ENCODE measurements around the gene KCNN1. TPM values are rescaled to one million over a fixed set of nuclear protein-coding genes. Genes with fewer than 3 reads are reported as not detected.
"Not testable (repeated sequence)": the region's sequence is repeated elsewhere in the genome, so short reads cannot be mapped to it uniquely, and the experiment has no call there.

Gene KCNN1
- total RNA-seq, 1 donor from 2014 or later, result 1.5 TPM

GRCh38 chr19:18002347-18002850, 35.5 kb downstream of the KCNN1 start:
- no peaks in the 10 kb centered on the region for H3K9me3 ChIP-seq (ENCODE audit: insufficient read depth, low read depth, low read length)
- H4K20me1 ChIP-seq (ENCODE audit: insufficient read depth, low read length), result peaks cover 5% of the 10 kb centered on the region
- no peak overlapping the region for H3K9ac ChIP-seq (ENCODE audit: low read length)
- Mint-ChIP-seq H3K27me3 (ENCODE audit: low read depth, unreplicated experiment) (peaks cover 4% of the 10 kb centered on the region), H3K36me3 (ENCODE audit: low read depth, unreplicated experiment) (no peaks in the 10 kb centered on the region), H3K9me3 (ENCODE audit: unreplicated experiment) (no peaks in the 10 kb centered on the region), H3K4me3 (ENCODE audit: unreplicated experiment) (no peak overlapping the region), H3K4me1 (ENCODE audit: low read depth, unreplicated experiment) (no peaks in the 10 kb centered on the region), H3K27ac (ENCODE audit: unreplicated experiment) (no peak overlapping the region)
- H3K27ac ChIP-seq (ENCODE audit: low read depth, low read length), result no peak overlapping the region
- FAIRE-seq, result no peak
- no peak for DNase-seq (ENCODE audit: low read depth)
- no peak overlapping the region for H3K4me3 ChIP-seq (ENCODE audit: insufficient read depth, low read depth, low read length)
- no peaks in the 10 kb centered on the region for H3K36me3 ChIP-seq (ENCODE audit: insufficient read depth, low read length)
- H3K4me1 ChIP-seq (ENCODE audit: insufficient read depth, low read length), result peaks cover 11% of the 10 kb centered on the region
- no peak for TF ChIP-seq EZH2 (IDR thresholded peaks at IDR 0.05; ENCODE audit: insufficient read depth, low read length)
- no peak for TF ChIP-seq CTCF (IDR thresholded peaks at IDR 0.05; ENCODE audit: insufficient read depth, low read depth, low read length)
- H2AFZ ChIP-seq (ENCODE audit: low read depth, low read length), result no peak overlapping the region
- H3K4me2 ChIP-seq (ENCODE audit: low read length), result peak overlapping the region; percentile 87
- H3K27me3 ChIP-seq (ENCODE audit: insufficient read depth, low read length), result no peaks in the 10 kb centered on the region
- peaks cover 8% of the 10 kb centered on the region for H3K79me2 ChIP-seq (ENCODE audit: insufficient read depth, low read length)

GRCh38 chr19:18005750-18006149, 38.8 kb downstream of the KCNN1 start:
- not testable (repeated sequence) for H3K79me2 ChIP-seq (ENCODE audit: insufficient read depth, low read length); H3K27me3 Mint-ChIP-seq (ENCODE audit: low read depth, unreplicated experiment); H3K27ac Mint-ChIP-seq (ENCODE audit: unreplicated experiment); H3K36me3 Mint-ChIP-seq (ENCODE audit: low read depth, unreplicated experiment); H3K9me3 ChIP-seq (ENCODE audit: insufficient read depth, low read depth, low read length); H2AFZ ChIP-seq (ENCODE audit: low read depth, low read length); FAIRE-seq; H3K4me2 ChIP-seq (ENCODE audit: low read length); H3K4me3 Mint-ChIP-seq (ENCODE audit: unreplicated experiment); H4K20me1 ChIP-seq (ENCODE audit: insufficient read depth, low read length); H3K9me3 Mint-ChIP-seq (ENCODE audit: unreplicated experiment); H3K9ac ChIP-seq (ENCODE audit: low read length); H3K36me3 ChIP-seq (ENCODE audit: insufficient read depth, low read length); H3K4me1 Mint-ChIP-seq (ENCODE audit: low read depth, unreplicated experiment); H3K27me3 ChIP-seq (ENCODE audit: insufficient read depth, low read length); H3K27ac ChIP-seq (ENCODE audit: low read depth, low read length); H3K4me3 ChIP-seq (ENCODE audit: insufficient read depth, low read depth, low read length); DNase-seq (ENCODE audit: low read depth)
- H3K4me1 ChIP-seq (ENCODE audit: insufficient read depth, low read length), result peaks cover 27% of the 10 kb centered on the region

- DNase-seq (ENCODE audit: low read depth) (peak; percentile 27), FAIRE-seq (no peak)
- Histone ChIP-seq H3K4me1 (ENCODE audit: insufficient read depth, low read length) (peaks cover 22% of the 10 kb centered on the region), H4K20me1 (ENCODE audit: insufficient read depth, low read length) (peaks cover 4% of the 10 kb centered on the region), H3K27me3 (ENCODE audit: insufficient read depth, low read length) (no peaks in the 10 kb centered on the region), H3K4me2 (ENCODE audit: low read length) (peak overlapping the region; percentile 93), H2AFZ (ENCODE audit: low read depth, low read length) (peak overlapping the region; percentile 70), H3K9me3 (ENCODE audit: insufficient read depth, low read depth, low read length) (no peaks in the 10 kb centered on the region), H3K9ac (ENCODE audit: low read length) (peak overlapping the region; percentile 50), H3K79me2 (ENCODE audit: insufficient read depth, low read length) (no peaks in the 10 kb centered on the region), H3K4me3 (ENCODE audit: insufficient read depth, low read depth, low read length) (peak overlapping the region; percentile 53), H3K36me3 (ENCODE audit: insufficient read depth, low read length) (no peaks in the 10 kb centered on the region), H3K27ac (ENCODE audit: low read depth, low read length) (no peak overlapping the region)
- TF ChIP-seq EZH2 (IDR thresholded peaks at IDR 0.05; ENCODE audit: insufficient read depth, low read length), result no peak
- peak; percentile 83 for TF ChIP-seq CTCF (IDR thresholded peaks at IDR 0.05; ENCODE audit: insufficient read depth, low read depth, low read length)
- peaks cover 2% of the 10 kb centered on the region for H3K4me1 Mint-ChIP-seq (ENCODE audit: low read depth, unreplicated experiment)
- H3K4me3 Mint-ChIP-seq (ENCODE audit: unreplicated experiment), result peak overlapping the region; percentile 92
- no peaks in the 10 kb centered on the region for H3K27me3 Mint-ChIP-seq (ENCODE audit: low read depth, unreplicated experiment)
- H3K9me3 Mint-ChIP-seq (ENCODE audit: unreplicated experiment), result no peaks in the 10 kb centered on the region
- H3K27ac Mint-ChIP-seq (ENCODE audit: unreplicated experiment), result peak overlapping the region; percentile 75
- H3K36me3 Mint-ChIP-seq (ENCODE audit: low read depth, unreplicated experiment), result peaks cover 2% of the 10 kb centered on the region
Measured at GRCh38 chr19:18007044-18007916, 40.4 kb downstream of the KCNN1 start.
